NT2/D1 (cell line): ENCODE measurements around the gene GNB3.

Experiments
- SUZ12 ChIP-seq: IDR thresholded peaks from 2 replicates; pipeline ENCODE4 v1.6.1; 2011; ENCODE audit not compliant: insufficient read length, insufficient read depth; ENCODE audit errors: extremely low read depth
- YY1 ChIP-seq: IDR thresholded peaks from 2 replicates; pipeline ENCODE4 v1.6.1; 2011; ENCODE audit not compliant: insufficient read length, insufficient read depth
- ZNF274 ChIP-seq: IDR thresholded peaks from 2 replicates; pipeline ENCODE4 v1.6.1; 2011; ENCODE audit warnings: mild to moderate bottlenecking, low read depth, low read length

- no peak for TF ChIP-seq ZNF274
- no peak for TF ChIP-seq SUZ12
- no peak for TF ChIP-seq YY1
Measured at GRCh38 chr12:6866920-6867412, 26.2 kb downstream of the GNB3 start.
